Head of caudate nucleus (tissue), 42 donors: ENCODE data around the gene KRTAP10-11.
"Not testable (repeated sequence)": the region's sequence is repeated elsewhere in the genome, so short reads cannot be mapped to it uniquely, and the experiment has no call there.

ENCODE experiments used
- DNase-seq, 42 donors: peaks; one replicate each; pipeline versions ENCODE4 v3.0.0 to v3.0.0-alpha.2; 2020 to 2021; ENCODE audit warnings: mixed read lengths in 7 of 42
- intact Hi-C: fragments of 100-400 bp; cut with DNase I; formaldehyde crosslinking; loops from one replicate; pipeline ENCODE4 v1.15.0; 2022

Gene KRTAP10-11

DNA sequence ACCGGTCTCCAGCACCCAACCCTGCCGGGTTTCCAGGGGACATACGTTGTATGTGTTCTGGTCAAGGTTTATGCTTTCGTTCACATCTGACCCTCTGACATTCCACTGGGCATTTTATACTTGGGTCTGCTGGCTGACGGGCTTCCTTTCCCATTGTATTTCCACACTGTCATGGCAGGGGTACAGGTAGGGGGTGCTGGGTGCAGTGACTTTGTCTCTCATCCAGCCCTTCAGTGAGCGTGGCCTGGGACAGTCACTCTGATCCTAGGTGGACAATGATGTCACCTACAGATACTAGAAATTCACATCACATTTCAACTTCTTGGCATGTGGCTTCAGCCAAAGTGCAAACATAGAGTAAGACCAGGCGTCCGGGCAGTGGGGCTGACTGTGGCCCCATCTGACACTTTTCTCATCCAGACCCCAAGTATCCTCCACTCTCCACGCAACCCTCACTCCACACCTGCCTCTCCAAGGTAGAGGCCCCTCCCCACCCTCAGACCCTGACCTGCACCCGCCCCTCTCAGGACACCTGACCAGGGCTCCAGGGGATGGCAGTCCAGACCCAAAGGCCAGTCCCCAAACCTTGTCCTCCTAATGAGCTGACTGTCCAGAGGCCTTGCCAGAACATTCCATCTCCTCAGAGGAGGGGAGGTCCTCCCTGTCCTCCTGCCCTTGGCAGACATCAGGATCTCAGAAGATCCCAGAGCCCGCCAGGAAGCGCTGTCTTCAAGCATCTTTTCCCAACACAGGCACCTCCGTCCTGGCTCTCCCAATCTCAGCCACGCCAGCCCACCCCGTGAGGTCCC is 9.8 kb upstream of the KRTAP10-11 start:
- intact Hi-C loops = no loop called here
- DNase-seq = no peak

DNA sequence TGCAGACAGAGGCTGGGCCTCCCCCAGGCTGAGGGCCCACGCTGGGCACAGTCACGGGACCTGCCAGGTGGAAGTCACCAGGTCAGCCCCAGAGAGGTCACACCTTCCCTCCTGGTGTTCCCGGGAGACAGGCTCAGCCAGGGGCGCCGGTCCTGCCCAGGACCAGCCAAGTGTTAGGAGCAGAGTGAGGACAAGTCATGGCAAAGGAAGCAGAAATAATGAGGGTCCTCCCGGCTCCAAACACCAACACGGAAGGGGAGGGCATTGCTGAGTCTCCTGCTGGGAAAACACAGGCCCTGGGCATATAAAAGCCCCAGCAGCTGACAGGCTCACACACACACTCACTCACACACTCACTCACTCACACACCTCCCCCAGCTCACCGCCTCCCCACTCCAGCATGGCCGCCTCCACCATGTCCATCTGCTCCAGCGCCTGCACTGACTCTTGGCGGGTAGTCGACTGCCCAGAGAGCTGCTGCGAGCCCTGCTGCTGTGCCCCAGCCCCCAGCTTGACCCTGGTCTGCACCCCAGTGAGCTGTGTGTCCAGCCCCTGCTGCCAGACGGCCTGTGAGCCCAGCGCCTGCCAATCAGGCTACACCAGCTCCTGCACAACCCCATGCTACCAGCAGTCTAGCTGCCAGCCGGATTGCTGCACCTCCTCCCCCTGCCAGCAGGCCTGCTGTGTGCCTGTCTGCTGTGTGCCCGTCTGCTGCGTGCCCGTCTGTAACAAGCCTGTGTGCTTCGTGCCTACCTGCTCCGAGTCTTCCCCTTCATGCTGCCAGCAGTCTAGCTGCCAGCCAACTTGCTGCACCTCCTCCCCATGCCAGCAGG is 9.0 kb upstream of the KRTAP10-11 start, which contains the start of gene KRTAP10-10:
KRTAP10-10 (plus strand) TSS at position 339 of the 833 bp plus-strand sequence; CDS start at position 401, 62 bp downstream.
- intact Hi-C loops = no loop called here
- DNase-seq = no peak

DNA sequence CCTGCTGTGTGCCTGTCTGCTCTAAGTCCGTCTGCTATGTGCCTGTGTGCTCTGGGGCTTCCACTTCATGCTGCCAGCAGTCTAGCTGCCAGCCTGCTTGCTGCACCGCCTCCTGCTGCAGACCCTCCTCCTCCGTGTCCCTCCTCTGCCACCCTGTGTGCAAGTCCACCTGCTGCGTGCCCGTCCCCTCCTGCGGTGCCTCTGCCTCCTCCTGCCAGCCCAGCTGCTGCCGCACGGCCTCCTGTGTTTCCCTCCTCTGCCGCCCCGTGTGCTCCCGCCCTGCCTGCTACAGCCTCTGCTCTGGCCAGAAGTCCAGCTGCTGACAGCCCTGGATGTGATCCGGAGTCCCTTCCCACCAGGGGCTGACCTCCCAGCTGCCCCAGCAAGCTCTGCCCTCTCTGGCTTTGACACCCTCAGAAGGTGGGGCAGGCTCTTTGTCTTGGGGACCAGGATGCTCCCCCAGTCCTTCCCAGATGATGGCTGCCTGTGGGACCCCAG is 8.3 kb upstream of the KRTAP10-11 start:
- intact Hi-C loops, DNase-seq: not testable (repeated sequence)

DNA sequence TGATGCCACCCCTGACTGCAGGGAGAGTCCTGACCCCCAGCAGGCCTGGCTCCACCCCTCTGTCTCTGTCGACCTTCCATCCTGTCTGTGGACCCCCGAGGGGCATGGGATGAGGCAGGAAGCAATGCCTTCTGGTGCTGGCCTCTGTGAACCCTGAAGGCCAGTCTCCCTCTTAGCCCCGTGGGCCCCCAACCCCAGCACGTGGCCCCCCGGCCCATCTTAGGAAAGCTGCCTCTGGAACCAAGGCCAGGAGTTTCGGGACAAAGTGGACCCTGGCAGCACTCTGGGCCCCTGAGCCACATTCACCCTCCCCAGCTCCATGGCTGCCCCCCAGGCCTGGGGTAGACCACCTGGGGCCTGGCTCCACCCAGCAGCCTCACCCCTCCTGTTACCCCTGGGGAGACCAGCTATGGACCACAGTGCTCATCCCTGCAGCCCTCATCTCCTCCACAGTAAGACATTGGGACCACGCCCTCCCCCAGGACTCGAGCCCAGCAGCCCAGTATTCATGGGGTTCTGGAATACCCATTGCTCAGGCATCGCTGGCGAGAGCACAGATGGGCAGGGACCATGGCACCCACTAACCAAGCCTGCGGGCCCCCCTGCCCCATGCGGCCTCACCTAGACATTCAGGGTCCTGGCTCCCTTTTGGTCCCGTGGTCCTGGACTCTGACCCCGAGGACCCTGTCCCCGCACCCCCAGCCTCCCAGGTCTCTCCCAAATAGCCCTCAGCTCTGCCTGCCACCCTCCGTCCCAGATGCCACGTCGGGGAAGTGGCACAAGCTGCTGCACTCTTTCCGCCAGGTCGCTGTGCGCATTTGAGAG is 7.5 kb upstream of the KRTAP10-11 start:
- DNase-seq, intact Hi-C loops: not testable (repeated sequence)

DNA sequence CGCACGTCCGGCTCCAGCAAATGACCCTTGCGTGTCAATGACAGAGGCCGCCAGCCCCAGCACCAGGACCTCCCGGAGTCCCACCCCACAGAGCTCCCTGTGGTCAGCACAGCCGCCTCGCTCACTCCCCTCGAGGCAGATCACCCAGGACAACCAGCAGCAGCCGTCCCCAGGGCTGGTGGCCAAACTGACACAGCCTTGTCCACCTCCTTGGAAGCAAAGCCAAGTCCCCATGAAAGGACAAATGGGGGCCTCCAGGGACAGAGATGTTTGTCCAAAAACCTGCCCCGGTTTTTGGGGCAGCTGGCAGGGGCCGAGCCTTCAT is 6.9 kb upstream of the KRTAP10-11 start:
- no peak for DNase-seq
- intact Hi-C loops = no loop called here

DNA sequence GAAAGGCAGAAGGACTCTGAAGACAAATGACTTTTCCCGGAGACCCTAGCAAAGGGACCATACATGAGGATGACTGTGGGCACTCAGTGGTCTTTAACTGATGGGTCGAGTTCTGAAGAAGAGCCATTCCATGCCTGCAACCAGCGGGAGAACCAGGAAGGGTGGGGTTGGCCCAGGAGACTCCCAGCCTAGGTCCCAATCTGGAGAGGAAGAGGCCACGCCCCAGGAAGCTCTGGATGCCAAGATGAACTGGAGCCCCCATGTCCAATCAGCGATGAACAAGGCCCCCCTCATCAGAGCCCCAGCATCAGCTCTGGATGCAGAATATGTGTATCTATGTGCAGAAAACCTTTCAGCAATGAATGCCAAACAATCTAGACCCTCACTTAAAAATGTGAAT is 5.5 kb upstream of the KRTAP10-11 start:
- DNase-seq = no peak
- intact Hi-C loops = no loop called here

DNA sequence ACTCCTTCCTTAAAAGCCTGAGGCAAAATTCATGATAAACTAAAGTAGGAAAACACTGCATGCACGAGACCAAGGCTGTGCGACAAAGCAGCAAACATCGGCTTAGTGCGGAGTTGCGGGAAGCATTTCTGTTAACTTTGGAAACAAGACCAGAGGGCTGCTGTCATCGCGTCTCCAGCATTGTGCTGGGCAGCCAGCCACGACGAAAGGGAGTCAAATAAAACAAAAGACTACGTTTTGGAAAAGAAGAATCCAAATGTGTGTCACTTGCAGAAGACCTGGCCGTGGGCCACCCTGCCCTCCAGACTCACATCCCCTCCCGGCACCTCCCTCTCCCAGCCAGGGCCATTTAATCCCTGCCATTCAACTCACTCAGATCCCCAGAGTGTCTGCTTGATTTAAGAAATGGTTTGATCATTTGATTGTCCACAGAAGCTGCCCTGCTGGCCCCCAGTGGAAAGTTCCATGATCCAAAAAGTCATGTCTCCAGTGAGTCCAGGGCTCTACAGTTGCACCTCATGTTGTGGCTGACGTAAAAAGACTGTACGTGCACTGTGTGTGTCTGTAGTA is 2.4 kb upstream of the KRTAP10-11 start:
- intact Hi-C loops = no loop called here
- DNase-seq = no peak

DNA sequence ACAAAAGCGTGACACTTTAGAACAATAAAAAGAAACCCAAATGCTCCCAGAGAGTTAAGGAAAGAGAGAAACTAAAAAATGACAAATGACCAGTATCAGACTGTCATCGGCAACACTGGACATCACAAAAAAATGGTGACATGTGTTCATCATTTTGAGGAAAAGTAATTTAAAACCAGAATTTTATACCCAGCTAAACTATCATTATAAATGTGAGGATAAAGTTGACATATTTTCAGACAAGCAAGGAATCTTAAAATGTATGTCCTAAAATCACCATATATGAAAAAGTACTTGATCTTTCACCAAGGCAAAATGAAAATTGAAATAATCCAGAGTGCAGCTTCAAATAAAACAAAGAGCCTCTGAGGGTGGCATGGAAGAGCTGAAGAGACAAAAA is 1.3 kb upstream of the KRTAP10-11 start:
- no peak for DNase-seq
- intact Hi-C loops = no loop called here

DNA sequence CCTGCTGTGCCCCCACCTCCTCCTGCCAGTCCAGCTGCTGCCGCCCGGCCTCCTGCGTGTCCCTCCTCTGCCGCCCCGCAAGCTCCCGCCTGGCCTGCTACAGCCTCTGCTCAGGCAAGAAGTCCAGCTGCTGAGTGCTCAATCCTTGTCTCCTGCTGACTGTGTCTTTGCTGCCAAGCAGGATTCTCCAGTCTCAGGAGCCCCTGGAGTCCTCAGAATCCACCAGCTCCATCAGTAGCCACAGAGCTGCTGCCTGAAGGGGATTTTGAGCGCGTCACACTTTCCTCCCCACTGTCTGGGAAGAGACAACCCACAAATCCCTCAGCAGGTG is 973 bp downstream of the KRTAP10-11 start:
- DNase-seq = no peak
- intact Hi-C loops = no loop called here

DNA sequence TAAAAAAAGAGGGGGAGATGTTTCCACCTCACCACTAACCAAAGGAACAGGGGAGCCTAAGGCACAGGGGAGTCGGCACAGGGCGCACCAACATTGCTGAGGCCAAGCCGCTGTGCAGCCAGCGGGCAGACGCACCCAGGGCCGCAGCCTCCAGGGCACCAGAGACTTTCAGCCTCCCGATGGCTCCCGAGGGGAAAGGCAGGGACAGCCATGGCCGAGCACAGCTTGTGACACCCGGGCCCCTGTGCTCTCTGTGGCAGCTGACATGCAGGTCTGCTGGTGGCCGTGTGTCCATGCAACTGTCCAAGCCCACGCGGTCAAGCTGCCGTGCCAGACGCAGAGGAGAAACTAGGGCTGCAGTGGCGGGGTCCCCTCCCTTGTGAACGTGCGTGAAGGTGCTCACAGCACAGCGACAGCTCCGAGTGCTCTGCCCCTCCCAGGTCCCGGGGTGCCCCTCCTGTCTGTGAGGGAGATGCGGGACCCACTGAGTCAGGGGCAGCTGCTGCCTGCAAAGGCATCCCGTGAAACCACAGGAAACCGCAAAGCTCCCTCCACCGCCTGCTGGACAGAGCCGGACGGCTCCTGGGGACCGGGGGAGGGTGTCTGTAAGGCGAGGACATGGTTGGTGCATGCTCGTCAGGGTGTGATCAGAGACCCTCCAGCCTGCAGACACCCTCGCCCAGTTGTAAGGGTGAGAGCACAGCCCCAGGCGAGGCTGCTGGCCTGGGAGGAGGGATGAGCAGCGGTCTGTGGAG is 2.5 kb downstream of the KRTAP10-11 start:
- intact Hi-C loops = no loop called here
- DNase-seq = no peak

DNA sequence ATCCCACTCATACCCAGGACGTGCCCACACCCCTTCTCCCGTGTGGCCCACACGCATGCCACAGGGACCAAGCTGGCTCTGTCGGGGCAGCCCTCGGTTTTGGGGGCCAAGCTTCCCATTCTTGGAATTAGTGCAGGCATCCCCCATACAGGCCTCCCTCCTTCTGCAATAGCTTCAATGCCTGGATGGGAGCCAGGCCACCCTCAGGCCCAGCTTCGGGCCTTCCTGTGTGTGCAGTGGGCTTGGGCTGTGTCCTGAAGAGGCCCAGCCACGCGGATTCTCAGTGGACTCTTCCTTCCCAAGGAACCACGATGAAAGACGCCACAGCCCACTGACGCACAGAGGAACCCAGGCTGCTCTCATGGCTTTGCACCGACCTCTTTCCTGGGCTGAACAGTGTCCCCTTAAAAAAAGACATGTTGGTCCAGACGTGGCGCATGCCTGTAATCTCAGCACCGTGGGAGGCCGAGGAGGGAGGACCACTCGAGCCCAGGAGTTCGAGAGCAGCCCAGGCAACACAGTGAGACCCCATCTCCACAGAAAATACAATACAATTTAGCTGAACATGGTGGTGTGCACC is 3.4 kb downstream of the KRTAP10-11 start:
- DNase-seq = no peak
- intact Hi-C loops = no loop called here

DNA sequence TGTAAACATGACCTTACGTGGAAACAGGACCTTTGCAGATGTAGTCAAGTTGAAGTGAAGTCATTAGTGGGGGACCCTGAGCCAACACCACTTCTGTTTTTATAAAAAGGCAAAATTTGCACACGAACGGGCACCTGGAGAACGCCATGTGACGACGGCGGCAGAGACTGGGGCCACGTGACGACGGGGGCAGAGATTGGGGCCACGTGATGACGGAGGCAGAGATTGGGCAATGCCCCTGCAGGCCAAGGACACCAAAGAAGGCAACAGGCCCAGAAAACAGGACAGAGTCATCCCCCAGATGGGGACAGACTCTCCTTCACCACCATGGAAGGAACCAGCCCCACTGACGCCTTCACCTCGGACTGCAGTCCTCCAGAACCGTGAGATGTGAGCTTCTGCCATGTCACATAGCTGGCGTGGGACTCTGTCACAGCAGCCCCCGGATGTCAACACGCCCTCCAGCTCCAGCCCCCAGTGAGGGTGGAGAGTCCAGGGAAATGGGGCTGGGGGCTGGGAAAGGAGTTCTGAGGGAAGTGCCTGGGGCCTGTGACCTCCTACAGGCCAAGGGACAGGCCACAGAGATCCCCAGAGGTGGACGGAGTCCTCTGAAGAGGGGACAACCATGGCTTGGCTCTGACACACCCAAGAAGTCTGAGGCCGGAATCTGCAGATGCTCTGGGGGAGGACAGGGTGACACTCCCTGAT is 4.2 kb downstream of the KRTAP10-11 start:
- intact Hi-C loops = no loop called here
- DNase-seq = no peak

DNA sequence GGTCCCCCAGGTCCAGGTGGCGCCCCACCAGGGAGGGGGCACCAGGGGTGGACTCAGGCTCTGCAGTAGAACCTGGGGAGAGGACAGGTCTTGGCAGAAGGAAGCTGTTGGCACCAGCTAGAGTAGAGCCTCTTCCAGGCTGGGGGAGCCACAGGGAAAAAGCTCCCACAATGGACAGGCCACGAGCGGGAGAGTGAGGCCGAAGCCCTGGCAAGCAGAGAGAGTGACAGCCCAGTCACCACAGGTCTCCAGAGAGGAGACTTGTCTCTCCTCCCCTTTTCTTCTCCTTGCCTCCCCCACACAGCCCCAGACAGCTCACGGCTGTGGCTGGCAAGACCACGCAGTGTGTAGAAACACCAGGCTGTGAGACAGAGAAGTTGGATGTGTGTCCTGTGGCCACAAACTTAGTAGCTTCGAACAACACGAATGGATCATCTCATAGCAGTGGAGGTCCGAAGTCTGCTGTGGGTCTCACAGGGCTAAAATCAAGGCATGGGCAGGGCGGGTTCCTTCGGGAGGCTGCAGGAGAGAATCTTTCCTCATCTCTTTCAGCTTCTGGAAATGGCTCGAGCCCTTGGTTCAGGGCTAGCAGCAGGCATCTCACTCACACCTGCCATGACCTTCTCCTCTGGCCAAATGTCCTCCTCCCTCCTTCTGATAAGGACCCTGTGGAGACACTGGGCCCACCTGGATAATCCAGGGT is 4.9 kb downstream of the KRTAP10-11 start:
- intact Hi-C loops = no loop called here
- DNase-seq = no peak

DNA sequence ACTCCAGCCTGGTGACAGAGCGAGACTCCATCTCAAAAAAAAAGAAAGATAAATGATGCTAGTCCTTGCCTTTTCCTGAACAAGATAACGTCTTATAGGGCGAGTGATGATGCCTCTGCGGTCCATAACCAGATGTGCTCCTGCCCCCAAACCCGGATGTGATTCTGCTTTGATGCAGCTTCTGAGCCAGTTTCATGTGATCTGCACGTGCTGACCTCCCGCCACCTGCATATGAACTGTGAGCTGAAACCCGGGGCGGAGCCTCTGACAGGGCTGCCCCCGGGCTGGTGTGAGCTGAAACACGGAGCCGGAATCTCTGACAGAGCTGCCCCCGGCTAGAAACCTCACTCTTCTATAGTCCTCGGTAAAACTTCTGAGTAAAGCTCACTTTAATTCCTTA is 6.9 kb downstream of the KRTAP10-11 start:
- no peak for DNase-seq
- intact Hi-C loops = no loop called here

DNA sequence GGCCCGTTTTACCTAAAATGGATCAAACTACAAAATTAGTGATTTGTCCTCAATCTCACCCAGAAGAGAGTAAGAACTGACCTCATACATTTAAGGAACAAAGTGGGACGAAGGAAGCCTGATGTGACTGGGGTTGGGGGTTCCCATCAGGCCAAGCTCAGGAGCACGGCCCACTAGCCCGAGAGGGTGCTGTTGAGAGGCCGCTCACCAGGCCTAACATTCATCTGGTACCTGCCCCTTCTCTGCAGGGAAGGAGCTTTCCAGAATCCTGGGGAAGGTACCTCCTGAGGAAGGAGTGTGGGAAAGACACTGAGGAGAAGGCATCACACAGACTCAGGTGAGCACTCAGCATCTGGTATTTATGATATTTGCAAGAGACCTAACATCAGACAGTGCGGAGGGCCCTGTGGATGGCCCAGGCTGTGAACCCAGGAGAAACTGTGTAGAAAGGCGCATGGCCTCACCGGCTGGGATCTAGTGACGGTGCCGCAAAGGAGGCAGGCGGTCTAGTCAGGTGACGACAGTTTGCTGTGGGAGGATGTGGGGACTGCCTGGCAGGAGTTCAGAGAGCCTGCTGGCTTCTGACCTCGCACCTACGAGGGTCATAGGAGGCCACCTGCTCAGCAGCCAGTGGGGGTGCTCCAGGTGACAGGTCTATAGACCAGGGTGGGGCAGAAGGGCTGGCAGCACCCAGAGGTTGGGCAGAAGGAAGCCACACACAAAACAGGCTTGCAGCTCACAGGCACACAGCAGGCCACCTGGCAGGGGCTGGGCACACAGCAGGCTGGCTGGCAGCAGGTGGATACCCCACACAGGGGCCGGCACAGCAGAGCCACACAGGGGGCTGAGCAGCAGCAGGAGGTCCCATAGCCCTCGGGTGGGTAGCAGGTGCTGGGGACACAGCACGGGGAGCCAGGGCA is 7.7 kb downstream of the KRTAP10-11 start:
- intact Hi-C loops = no loop called here
- no peak for DNase-seq

DNA sequence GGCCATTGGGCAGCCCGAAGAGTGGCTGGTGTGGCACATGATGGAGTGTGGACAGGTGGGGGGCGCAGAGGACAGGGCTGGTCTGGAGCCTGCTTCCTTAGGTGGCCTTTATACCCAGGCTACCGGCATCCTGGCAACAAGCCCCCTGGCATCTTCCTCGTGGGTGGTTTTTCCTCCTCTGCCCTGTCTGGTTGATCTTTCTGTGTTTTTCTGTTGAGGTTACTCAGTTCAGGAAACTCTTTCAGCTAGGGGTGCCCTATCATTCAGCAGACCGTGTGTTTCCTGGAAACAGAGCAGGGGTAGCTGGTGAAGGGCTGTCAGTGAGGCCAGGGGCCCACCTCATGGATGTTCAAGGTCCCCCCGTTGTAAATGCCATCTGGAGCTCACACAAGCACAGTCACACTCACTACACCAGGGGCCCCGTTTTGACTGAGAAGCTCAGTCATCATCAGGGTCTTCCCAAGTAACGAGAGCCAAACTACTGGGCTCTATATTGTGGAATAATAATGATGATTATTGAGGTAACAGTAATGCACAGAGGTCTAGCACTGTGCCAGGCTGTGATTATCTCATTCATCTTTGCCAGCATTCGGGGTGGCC is 8.5 kb downstream of the KRTAP10-11 start, which contains the start of gene KRTAP12-4:
KRTAP12-4 (minus strand) TSS at position 84 of the 600 bp plus-strand sequence; CDS start at position 39, 45 bp downstream.
- intact Hi-C loops = no loop called here
- no peak for DNase-seq
